ENCODE data around the gene MPHOSPH10.

Gene MPHOSPH10

DNA sequence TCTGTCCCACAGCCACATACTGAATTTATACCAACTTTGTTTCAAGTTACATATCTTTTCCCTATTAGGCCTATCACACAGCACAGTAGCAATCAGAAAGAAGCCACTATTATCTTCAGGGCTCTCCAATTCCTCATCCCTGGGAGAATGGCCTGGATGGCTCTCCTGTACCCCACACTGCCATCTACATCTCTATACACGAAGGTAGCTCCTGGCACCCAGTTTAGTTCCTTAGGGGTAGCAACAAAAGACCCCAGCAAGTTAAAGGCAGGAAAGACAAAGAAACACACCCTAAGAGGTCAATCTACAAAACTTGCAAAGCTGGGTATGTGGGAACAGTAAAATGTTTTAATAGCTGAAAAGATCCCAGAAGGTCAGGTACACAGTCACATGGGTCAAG lies 56.5 kb downstream of the MPHOSPH10 start:
- ChIA-PET POLR2A (no interaction called here), CTCF (interaction anchor here (0.6 to 1.5 kb wide), 3 partner anchors 10 to 32 kb away, joined by 3 to 4 read pairs (median 3); no protein-coding TSS in a partner anchor)
- H3K27me3 ChIP-seq (replicated peaks in 2 of 5; ENCODE audit: control insufficient read depth in 4 of 5, insufficient read depth in 5 of 5, low read length in 4 of 5), result no peaks in the 10 kb centered on the region
- H3K9me3 ChIP-seq (ENCODE audit: control extremely low read depth in 1 of 5, control insufficient read depth in 4 of 5, insufficient read depth in 2 of 5, low read depth in 1 of 5, low read length in 4 of 5), result no peaks in the 10 kb centered on the region
- H3K27ac ChIP-seq (ENCODE audit: insufficient read depth in 1 of 2, low read depth in 1 of 2, low read length in 2 of 2, poor library complexity in 1 of 2, severe bottlenecking in 2 of 2), result no peak overlapping the region
- H3K4me3 ChIP-seq (ENCODE audit: control insufficient read depth in 1 of 7, extremely low read depth in 1 of 7, insufficient read depth in 4 of 7, low read depth in 2 of 7, low read length in 6 of 7), result no peak overlapping the region
- peaks cover 0 to 15% (median 8%) of the 10 kb centered on the region in 4 experiments for H3K4me1 ChIP-seq (ENCODE audit: control extremely low read depth in 1 of 4, control insufficient read depth in 4 of 4, insufficient read depth in 4 of 4, low read length in 3 of 4)
- peaks cover 0 to 3% (median under 1%) of the 10 kb centered on the region in 4 experiments for H3K36me3 ChIP-seq (ENCODE audit: control insufficient read depth in 4 of 4, insufficient read depth in 4 of 4, low read length in 3 of 4)
- DNase-seq, result no peak
- WGBS (ENCODE audit: insufficient coverage), result no CpG with 5 or more reads among the region's 1 CpG

DNA sequence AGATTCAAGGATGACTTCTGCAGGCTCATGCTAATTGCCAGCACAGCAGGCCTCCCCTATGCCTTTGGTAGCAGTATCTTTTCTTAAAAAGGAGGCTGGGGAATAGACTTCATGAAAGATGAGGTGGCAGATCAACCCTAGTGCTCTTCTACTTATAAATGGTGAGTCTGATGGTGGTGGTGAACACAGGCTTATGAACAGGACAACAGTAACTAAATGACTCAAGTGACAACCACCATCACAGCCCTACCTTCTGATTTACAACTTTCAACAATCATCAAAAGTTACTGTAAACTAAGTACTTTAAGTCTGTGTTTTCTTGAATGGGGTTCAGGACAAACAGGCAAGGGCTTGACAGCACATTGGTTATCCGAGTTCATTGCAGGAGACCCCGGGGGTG lies 57.2 kb downstream of the MPHOSPH10 start:
- ChIA-PET CTCF (interaction anchor here (0.9 to 1.5 kb wide), 6 partner anchors 9 to 33 kb away, joined by 3 to 4 read pairs (median 4); no protein-coding TSS in a partner anchor), POLR2A (no interaction called here)
- WGBS (ENCODE audit: insufficient coverage), result 92% methylated on average over 2 of the region's 2 CpGs

DNA sequence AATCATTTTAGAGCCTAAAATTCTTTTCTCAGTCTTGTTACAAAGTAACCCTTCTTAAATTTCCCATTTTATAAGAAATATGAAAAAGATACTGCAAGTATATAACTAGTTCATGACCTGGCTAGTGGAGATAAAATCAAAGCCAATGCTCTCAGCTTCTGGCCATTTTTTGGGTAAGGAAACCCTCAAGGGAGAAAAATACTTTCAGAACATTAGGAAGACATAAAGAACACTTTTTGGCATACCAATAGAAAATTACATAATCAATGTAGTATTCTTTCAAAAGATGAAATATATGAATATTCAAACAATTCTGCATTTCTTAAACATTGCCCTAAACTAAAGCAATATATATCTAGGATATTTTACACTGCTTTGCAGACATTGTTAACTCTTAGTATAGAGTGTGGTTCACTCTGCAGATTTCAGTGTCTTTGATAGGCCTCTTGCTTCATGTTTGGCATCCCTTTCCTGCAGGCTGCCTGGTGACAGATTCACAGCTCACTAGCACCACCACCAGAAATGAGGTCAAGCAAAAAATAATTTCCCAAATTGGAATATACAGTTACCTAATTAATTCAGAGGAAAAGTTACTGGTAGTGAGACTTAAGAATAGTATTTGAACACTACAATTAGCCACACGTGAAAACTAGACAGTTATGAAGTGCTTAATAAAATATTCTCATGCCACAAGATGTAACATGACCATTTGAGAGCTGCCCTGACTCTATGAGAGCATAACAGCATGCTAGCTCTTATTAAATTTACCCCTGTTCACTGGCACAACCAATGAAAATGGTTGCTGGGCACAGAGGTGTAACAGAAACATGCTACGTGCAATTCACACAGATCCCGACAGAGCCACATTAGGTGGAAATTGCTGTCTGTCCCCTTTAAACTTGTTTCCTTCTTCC lies 60.5 kb downstream of the MPHOSPH10 start:
- ChIA-PET CTCF (interaction anchor here (0.7 to 1.6 kb wide), 5 partner anchors 10 to 89 kb away, joined by 3 to 6 read pairs (median 4); no protein-coding TSS in a partner anchor), POLR2A (no interaction called here)
- Histone ChIP-seq H3K27ac (ENCODE audit: insufficient read depth in 1 of 2, low read depth in 1 of 2, low read length in 2 of 2, poor library complexity in 1 of 2, severe bottlenecking in 2 of 2) (no peak overlapping the region), H3K4me3 (ENCODE audit: control insufficient read depth in 1 of 7, extremely low read depth in 1 of 7, insufficient read depth in 4 of 7, low read depth in 2 of 7, low read length in 6 of 7) (no peak overlapping the region), H3K9me3 (ENCODE audit: control extremely low read depth in 1 of 5, control insufficient read depth in 4 of 5, insufficient read depth in 2 of 5, low read depth in 1 of 5, low read length in 4 of 5) (peaks cover 0 to 5% (median 0%) of the 10 kb centered on the region in 5 experiments), H3K4me1 (ENCODE audit: control extremely low read depth in 1 of 4, control insufficient read depth in 4 of 4, insufficient read depth in 4 of 4, low read length in 3 of 4) (peaks cover 0 to 2% (median 0%) of the 10 kb centered on the region in 4 experiments), H3K27me3 (replicated peaks in 2 of 5; ENCODE audit: control insufficient read depth in 4 of 5, insufficient read depth in 5 of 5, low read length in 4 of 5) (no peaks in the 10 kb centered on the region), H3K36me3 (ENCODE audit: control insufficient read depth in 4 of 4, insufficient read depth in 4 of 4, low read length in 3 of 4) (peaks cover 0 to 3% (median under 1%) of the 10 kb centered on the region in 4 experiments)
- DNase-seq, result peak; percentile 18 to 34 (median 31)
- WGBS (ENCODE audit: insufficient coverage), result 100% methylated on average over 1 of the region's 3 CpGs

More for the DNA sequence above, 57.2 kb downstream of the MPHOSPH10 start:
- H3K27ac ChIP-seq (ENCODE audit: insufficient read depth in 1 of 2, low read depth in 1 of 2, low read length in 2 of 2, poor library complexity in 1 of 2, severe bottlenecking in 2 of 2), result no peak overlapping the region
- H3K9me3 ChIP-seq (ENCODE audit: control extremely low read depth in 1 of 5, control insufficient read depth in 4 of 5, insufficient read depth in 2 of 5, low read depth in 1 of 5, low read length in 4 of 5), result no peaks in the 10 kb centered on the region
- H3K4me1 ChIP-seq (ENCODE audit: control extremely low read depth in 1 of 4, control insufficient read depth in 4 of 4, insufficient read depth in 4 of 4, low read length in 3 of 4), result peaks cover 0 to 14% (median 8%) of the 10 kb centered on the region in 4 experiments
- no peaks in the 10 kb centered on the region for H3K27me3 ChIP-seq (replicated peaks in 2 of 5; ENCODE audit: control insufficient read depth in 4 of 5, insufficient read depth in 5 of 5, low read length in 4 of 5)
- no peak for DNase-seq
- H3K4me3 ChIP-seq (ENCODE audit: control insufficient read depth in 1 of 7, extremely low read depth in 1 of 7, insufficient read depth in 4 of 7, low read depth in 2 of 7, low read length in 6 of 7), result no peak overlapping the region
- peaks cover 0 to 3% (median under 1%) of the 10 kb centered on the region in 4 experiments for H3K36me3 ChIP-seq (ENCODE audit: control insufficient read depth in 4 of 4, insufficient read depth in 4 of 4, low read length in 3 of 4)

DNA sequence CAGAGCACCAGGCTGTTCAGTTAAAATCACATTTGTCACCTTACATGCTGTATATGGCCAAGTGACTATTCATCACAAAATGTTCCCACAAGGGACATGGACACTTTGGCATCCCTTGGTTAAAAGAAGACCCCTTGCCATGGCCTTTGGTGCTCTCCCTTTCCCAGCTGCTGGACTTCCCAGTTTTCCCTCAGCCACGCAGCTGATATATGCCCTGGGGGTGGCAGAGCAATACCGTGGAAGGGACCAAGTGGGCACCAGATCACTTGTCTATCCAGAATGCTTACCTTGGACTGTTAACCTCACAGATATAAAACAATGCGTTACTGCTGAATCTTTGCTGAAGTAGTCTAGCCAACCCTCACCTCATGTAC lies 61.1 kb downstream of the MPHOSPH10 start:
- Histone ChIP-seq H3K27ac (ENCODE audit: insufficient read depth in 1 of 2, low read depth in 1 of 2, low read length in 2 of 2, poor library complexity in 1 of 2, severe bottlenecking in 2 of 2) (no peak overlapping the region), H3K27me3 (replicated peaks in 2 of 5; ENCODE audit: control insufficient read depth in 4 of 5, insufficient read depth in 5 of 5, low read length in 4 of 5) (no peaks in the 10 kb centered on the region), H3K4me3 (ENCODE audit: control insufficient read depth in 1 of 7, extremely low read depth in 1 of 7, insufficient read depth in 4 of 7, low read depth in 2 of 7, low read length in 6 of 7) (no peak overlapping the region), H3K4me1 (ENCODE audit: control extremely low read depth in 1 of 4, control insufficient read depth in 4 of 4, insufficient read depth in 4 of 4, low read length in 3 of 4) (peaks cover 0 to 2% (median 0%) of the 10 kb centered on the region in 4 experiments), H3K9me3 (ENCODE audit: control extremely low read depth in 1 of 5, control insufficient read depth in 4 of 5, insufficient read depth in 2 of 5, low read depth in 1 of 5, low read length in 4 of 5) (peaks cover 0 to 6% (median 0%) of the 10 kb centered on the region in 5 experiments), H3K36me3 (ENCODE audit: control insufficient read depth in 4 of 4, insufficient read depth in 4 of 4, low read length in 3 of 4) (peaks cover 0 to 5% (median 1%) of the 10 kb centered on the region in 4 experiments)
- ChIA-PET POLR2A (no interaction called here), CTCF (interaction anchor here (0.7 to 1.6 kb wide), 3 partner anchors 21 to 70 kb away, joined by 3 to 6 read pairs (median 4); no protein-coding TSS in a partner anchor)
- WGBS (ENCODE audit: insufficient coverage), result 77% methylated on average over 3 of the region's 3 CpGs
- DNase-seq, result no peak

All from common myeloid progenitor, CD34-positive (primary cell).